Measurements from ENCODE around the gene KRTAP26-1. TPM values are rescaled to one million over a fixed set of nuclear protein-coding genes. Genes with fewer than 3 reads are reported as not detected.

KRTAP26-1 gene
- total RNA-seq, 2 donors from 2014 or later, result not detected

DNA sequence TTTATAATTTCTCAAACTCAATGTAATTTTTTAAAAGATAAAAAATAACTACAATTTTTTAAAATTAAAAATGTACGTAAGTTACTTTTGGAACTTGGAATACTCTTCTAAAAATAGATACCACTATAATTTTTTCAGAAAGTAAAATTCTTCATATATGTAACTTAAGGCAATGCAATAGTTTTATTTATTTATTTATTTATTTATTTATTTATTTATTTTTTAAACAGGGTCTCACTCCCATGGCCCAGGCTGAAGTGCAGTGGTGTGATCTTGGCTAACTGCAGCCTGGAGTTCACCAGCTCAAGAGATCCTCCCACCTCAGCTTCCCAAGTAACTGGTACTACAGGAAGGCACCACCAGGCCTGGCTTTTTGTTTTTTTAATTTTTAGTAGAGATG, 31.4 kb upstream of the KRTAP26-1 start:
- Mint-ChIP-seq H3K36me3 (ENCODE audit: low read depth) (no peaks in the 10 kb centered on the region), H3K4me1 (peaks cover 16% of the 10 kb centered on the region), H3K9me3 (no peaks in the 10 kb centered on the region), H3K4me3 (no peak overlapping the region), H3K27me3 (ENCODE audit: insufficient read depth) (peaks cover 1% of the 10 kb centered on the region), H3K27ac (no peak overlapping the region)
- no peak for DNase-seq
- Histone ChIP-seq H3K36me3 (ENCODE audit: control insufficient read depth, insufficient read depth, low read length) (no peaks in the 10 kb centered on the region), H3K27ac (ENCODE audit: low read depth, low read length) (no peak overlapping the region), H3K27me3 (ENCODE audit: control insufficient read depth, insufficient read depth, low read length, poor library complexity, severe bottlenecking) (no peaks in the 10 kb centered on the region), H3K4me1 (ENCODE audit: control insufficient read depth, insufficient read depth, low read length) (peaks cover 4% of the 10 kb centered on the region), H3K9ac (ENCODE audit: extremely low read depth, low read length, poor library complexity, severe bottlenecking) (no peak overlapping the region), H3K9me3 (ENCODE audit: control insufficient read depth, low read length) (peaks cover 6% of the 10 kb centered on the region), H3K4me3 (ENCODE audit: low read length) (no peak overlapping the region)
- no peak for TF ChIP-seq CTCF (conservative IDR thresholded peaks at IDR 0.05)
- WGBS, 2 experiments (ENCODE audit: insufficient coverage in 1 of 2, insufficient read length in 1 of 2), result no CpG with 5 or more reads among the region's 1 CpG

DNA sequence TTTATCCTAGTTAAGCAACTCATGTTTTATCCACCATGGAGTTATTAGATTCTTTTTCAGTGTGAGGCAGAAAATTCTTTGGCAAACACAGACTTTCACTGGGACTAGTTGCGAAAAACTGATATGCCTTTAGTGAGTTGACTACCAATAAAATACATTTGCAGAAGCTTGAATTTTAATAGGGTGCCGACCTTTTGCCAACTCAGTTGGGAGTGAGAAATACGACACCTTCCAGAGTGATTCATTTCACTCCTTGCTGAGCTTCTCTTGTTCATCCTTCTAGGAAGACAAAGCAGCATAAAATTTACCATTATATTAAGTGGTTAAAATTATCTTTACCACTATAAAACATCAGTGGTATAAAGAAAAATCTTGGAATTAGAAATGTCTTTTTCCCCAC, 29.5 kb upstream of the KRTAP26-1 start:
- Mint-ChIP-seq H3K27ac (no peak overlapping the region), H3K9me3 (no peaks in the 10 kb centered on the region), H3K36me3 (ENCODE audit: low read depth) (no peaks in the 10 kb centered on the region), H3K4me3 (no peak overlapping the region), H3K4me1 (peaks cover 16% of the 10 kb centered on the region), H3K27me3 (ENCODE audit: insufficient read depth) (no peaks in the 10 kb centered on the region)
- Histone ChIP-seq H3K27me3 (ENCODE audit: control insufficient read depth, insufficient read depth, low read length, poor library complexity, severe bottlenecking) (no peaks in the 10 kb centered on the region), H3K36me3 (ENCODE audit: control insufficient read depth, insufficient read depth, low read length) (no peaks in the 10 kb centered on the region), H3K9me3 (ENCODE audit: control insufficient read depth, low read length) (peaks cover 19% of the 10 kb centered on the region), H3K4me3 (ENCODE audit: low read length) (no peak overlapping the region), H3K9ac (ENCODE audit: extremely low read depth, low read length, poor library complexity, severe bottlenecking) (no peak overlapping the region), H3K4me1 (ENCODE audit: control insufficient read depth, insufficient read depth, low read length) (peaks cover 4% of the 10 kb centered on the region), H3K27ac (ENCODE audit: low read depth, low read length) (no peak overlapping the region)
- TF ChIP-seq CTCF (conservative IDR thresholded peaks at IDR 0.05), result no peak
- 54 to 78% methylated on average over 2 to 3 of the region's 3 CpGs for WGBS, 2 experiments (ENCODE audit: insufficient coverage in 1 of 2, insufficient read length in 1 of 2)
- no peak for DNase-seq

DNA sequence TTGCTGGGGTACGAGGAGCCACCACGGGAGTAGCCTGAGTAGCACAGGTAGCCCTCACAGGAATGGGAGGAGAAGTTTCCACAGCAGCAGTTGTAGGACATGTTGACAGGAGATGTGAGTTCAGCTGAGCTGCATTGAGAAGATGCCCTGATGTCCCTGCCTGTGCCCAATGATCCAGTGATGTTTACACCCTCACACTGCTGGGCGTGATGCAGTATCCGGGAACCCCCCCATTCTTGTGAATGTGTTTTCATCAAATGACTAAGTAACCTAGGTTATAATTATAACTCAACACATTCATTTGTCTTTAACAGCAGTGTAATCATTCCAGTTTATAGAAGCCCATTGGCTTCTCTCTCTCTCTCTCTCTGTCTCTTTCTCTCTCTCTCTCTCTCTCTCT, 28.4 kb upstream of the KRTAP26-1 start, which contains the start of gene KRTAP23-1:
Gene KRTAP23-1 (minus strand): TSS at position 101 of the 400 bp plus-strand sequence. CDS start 0 bp downstream, at position 101.
- 93 to 97% methylated on average over 3 to 4 of the region's 4 CpGs for WGBS, 2 experiments (ENCODE audit: insufficient coverage in 1 of 2, insufficient read length in 1 of 2)
- DNase-seq, result no peak
- Mint-ChIP-seq H3K27me3 (ENCODE audit: insufficient read depth) (no peaks in the 10 kb centered on the region), H3K27ac (no peak within 1 kb of the TSS), H3K4me3 (no peak within 1 kb of the TSS), H3K4me1 (peaks cover 16% of the 10 kb centered on the region), H3K9me3 (no peaks in the 10 kb centered on the region), H3K36me3 (ENCODE audit: low read depth) (no peaks in the 10 kb centered on the region)
- Histone ChIP-seq H3K27ac (ENCODE audit: low read depth, low read length) (no peak within 1 kb of the TSS), H3K9me3 (ENCODE audit: control insufficient read depth, low read length) (peaks cover 16% of the 10 kb centered on the region), H3K36me3 (ENCODE audit: control insufficient read depth, insufficient read depth, low read length) (no peaks in the 10 kb centered on the region), H3K4me3 (ENCODE audit: low read length) (no peak within 1 kb of the TSS), H3K4me1 (ENCODE audit: control insufficient read depth, insufficient read depth, low read length) (peaks cover 4% of the 10 kb centered on the region), H3K27me3 (ENCODE audit: control insufficient read depth, insufficient read depth, low read length, poor library complexity, severe bottlenecking) (no peaks in the 10 kb centered on the region), H3K9ac (ENCODE audit: extremely low read depth, low read length, poor library complexity, severe bottlenecking) (no peak within 1 kb of the TSS)
- no peak for TF ChIP-seq CTCF (conservative IDR thresholded peaks at IDR 0.05)
